Testis (tissue), 3 donors: ENCODE results near the gene ZNF219. TPM values are rescaled to one million over a fixed set of nuclear protein-coding genes. Genes with fewer than 3 reads are reported as not detected.

ENCODE experiments used
- DNase-seq: peaks from one replicate; pipeline ENCODE4 v3.0.0-alpha.2; 2019
- H3K27ac ChIP-seq, 2 donors: fragments of 200-600 bp; sonication (generic); one replicate each; pipeline ENCODE4 v1.5.1; 2019
- H3K27me3 ChIP-seq: fragments of 200-600 bp; sonication (generic); one replicate; pipeline ENCODE4 v1.5.1; 2019
- H3K36me3 ChIP-seq: fragments of 200-600 bp; sonication (generic); one replicate; pipeline ENCODE4 v1.5.1; 2017; ENCODE audit warnings: low read depth; ENCODE audit errors: missing control alignments
- H3K4me1 ChIP-seq: fragments of 200-600 bp; sonication (generic); one replicate; pipeline ENCODE4 v1.5.1; 2019
- H3K4me3 ChIP-seq, 2 donors: fragments of 200-600 bp; sonication (generic); one replicate each; pipeline ENCODE4 v1.5.1; 2017 to 2019
- H3K9me3 ChIP-seq: fragments of 200-600 bp; sonication (generic); one replicate; pipeline ENCODE4 v1.5.1; 2017
- POLR2A ChIP-seq: fragments of 450-650 bp; IDR thresholded peaks from one replicate; pipeline ENCODE4 v1.6.1; 2017; ENCODE audit warnings: antibody characterized with exemption, mild to moderate bottlenecking, moderate library complexity
- WGBS, 2 donors: methylation state at CpG; one replicate each; pipeline ENCODE4 v1.1.5; 2018; 5-methylcytosine and 5-hydroxymethylcytosine counted together
- intact Hi-C: fragments of 100-400 bp; cut with DNase I; formaldehyde crosslinking; loops from one replicate; pipeline ENCODE4 v1.15.1; 2023; ENCODE audit warnings: low total_unique reads
- polyA plus RNA-seq: library from polyadenylated mRNA; stranded (reverse); fragments of 350-450 nt; fragmentation: Illumina TruSeq; extraction: RNeasy Lipid Tissue Mini Kit (QIAGEN cat#74804); gene quantifications from one replicate; pipeline ENCODE4 v1.2.3, GENCODE V29; 2014; ENCODE audit warnings: low read depth, low replicate concordance; ENCODE audit not compliant: insufficient read depth
- total RNA-seq, 2 donors: library from RNA; depleted of rRNA; stranded (reverse); fragments of >200 nt; gene quantifications; one replicate each; pipeline ENCODE4 v1.2.3, GENCODE V29; 2016
- TF ChIP-seq, protein P1 (sequence below), 3 experiments: fragments of 450-650 bp in 2 of 3; fragments of 200-600 bp in 1 of 3; sonication (generic) in 1 of 3; IDR thresholded peaks; one replicate each; pipeline ENCODE4 v1.5.1; 2016 to 2019; ENCODE audit warnings: antibody characterized with exemption in 3 of 3, mild to moderate bottlenecking in 2 of 3, moderate library complexity in 1 of 3

ZNF219 gene
- total and polyA plus RNA-seq, 3 donors from 2014 or later = 17.7 to 64.8 (median 42.8) TPM

DNA sequence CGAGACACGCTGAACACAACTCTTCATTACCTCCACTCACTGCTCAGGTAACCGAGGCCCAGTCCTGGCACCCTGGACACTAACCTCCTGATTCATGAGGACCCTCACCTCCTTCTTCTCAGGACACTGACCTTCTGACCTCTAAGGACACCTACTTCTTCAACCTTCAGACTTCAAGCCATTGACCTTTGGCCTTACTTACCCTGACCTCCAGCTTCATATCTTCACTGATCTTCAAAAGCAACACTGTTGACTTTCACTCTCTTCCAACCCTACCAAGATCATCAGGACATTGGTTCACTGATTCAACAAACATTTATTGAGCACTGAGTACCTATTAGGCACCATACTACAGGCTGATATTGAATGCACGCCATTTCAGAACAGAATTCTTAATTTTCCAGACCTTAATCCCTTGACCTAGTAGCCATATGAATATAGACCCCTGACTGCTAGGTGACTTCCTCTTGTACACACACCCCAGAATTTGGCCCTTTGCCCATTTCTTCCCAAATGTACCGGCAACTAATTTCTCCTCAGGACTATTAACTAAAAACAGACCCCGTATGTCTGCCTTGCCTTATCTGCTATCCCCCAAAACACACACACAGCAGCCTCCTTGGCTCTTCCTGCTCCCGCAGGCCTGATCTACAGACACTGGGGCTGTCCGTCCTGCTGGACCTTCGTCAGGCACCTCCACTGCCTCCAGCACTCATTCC, 22.6 kb downstream of the ZNF219 start:
- 88% methylated on average over 9 of the region's 9 CpGs for WGBS, 2 donors
- peaks cover 14% of the 10 kb centered on the region for H3K4me1 ChIP-seq
- H3K27ac ChIP-seq = no peak overlapping the region
- H3K27me3 ChIP-seq = no peaks in the 10 kb centered on the region
- H3K4me3 ChIP-seq = no peak overlapping the region
- H3K36me3 ChIP-seq = no peaks in the 10 kb centered on the region
- no peak for DNase-seq
- H3K9me3 ChIP-seq = no peaks in the 10 kb centered on the region
- intact Hi-C loops = no loop called here
- TF ChIP-seq, protein P1, sequence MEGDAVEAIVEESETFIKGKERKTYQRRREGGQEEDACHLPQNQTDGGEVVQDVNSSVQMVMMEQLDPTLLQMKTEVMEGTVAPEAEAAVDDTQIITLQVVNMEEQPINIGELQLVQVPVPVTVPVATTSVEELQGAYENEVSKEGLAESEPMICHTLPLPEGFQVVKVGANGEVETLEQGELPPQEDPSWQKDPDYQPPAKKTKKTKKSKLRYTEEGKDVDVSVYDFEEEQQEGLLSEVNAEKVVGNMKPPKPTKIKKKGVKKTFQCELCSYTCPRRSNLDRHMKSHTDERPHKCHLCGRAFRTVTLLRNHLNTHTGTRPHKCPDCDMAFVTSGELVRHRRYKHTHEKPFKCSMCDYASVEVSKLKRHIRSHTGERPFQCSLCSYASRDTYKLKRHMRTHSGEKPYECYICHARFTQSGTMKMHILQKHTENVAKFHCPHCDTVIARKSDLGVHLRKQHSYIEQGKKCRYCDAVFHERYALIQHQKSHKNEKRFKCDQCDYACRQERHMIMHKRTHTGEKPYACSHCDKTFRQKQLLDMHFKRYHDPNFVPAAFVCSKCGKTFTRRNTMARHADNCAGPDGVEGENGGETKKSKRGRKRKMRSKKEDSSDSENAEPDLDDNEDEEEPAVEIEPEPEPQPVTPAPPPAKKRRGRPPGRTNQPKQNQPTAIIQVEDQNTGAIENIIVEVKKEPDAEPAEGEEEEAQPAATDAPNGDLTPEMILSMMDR (IDR thresholded peaks at IDR 0.05) = no peak

DNA sequence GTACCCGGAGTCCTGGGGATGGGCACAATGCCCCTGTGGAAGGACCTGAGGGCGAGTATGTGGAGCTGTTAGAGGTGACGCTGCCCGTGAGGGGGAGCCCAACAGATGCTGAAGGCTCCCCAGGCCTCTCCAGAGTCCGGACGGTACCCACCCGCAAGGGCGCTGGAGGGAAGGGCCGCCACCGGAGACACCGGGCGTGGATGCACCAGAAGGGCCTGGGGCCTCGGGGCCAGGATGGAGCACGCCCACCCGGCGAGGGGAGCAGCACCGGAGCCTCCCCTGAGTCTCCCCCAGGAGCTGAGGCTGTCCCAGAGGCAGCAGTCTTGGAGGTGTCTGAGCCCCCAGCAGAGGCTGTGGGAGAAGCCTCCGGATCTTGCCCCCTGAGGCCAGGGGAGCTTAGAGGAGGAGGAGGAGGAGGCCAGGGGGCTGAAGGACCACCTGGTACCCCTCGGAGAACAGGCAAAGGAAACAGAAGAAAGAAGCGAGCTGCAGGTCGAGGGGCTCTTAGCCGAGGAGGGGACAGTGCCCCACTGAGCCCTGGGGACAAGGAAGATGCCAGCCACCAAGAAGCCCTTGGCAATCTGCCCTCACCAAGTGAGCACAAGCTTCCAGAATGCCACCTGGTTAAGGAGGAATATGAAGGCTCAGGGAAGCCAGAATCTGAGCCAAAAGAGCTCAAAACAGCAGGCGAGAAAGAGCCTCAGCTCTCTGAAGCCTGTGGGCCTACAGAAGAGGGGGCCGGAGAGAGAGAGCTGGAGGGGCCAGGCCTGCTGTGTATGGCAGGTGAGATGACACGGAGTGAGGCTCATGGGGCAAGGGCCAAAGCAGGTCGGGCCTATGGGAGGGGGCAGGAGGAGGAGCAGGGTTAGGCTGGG, 23.8 kb downstream of the ZNF219 start:
- Histone ChIP-seq H3K9me3 (no peaks in the 10 kb centered on the region), H3K4me1 (peaks cover 14% of the 10 kb centered on the region), H3K36me3 (no peaks in the 10 kb centered on the region), H3K4me3 (no peak overlapping the region), H3K27ac (no peak overlapping the region), H3K27me3 (no peaks in the 10 kb centered on the region)
- WGBS, 2 donors = 84 to 89% methylated on average over 6 to 26 of the region's 26 CpGs
- TF ChIP-seq POLR2A = no peak
- TF ChIP-seq, protein P1 (IDR thresholded peaks at IDR 0.05) = no peak
- no peak for DNase-seq
- intact Hi-C loops = no loop called here

DNA sequence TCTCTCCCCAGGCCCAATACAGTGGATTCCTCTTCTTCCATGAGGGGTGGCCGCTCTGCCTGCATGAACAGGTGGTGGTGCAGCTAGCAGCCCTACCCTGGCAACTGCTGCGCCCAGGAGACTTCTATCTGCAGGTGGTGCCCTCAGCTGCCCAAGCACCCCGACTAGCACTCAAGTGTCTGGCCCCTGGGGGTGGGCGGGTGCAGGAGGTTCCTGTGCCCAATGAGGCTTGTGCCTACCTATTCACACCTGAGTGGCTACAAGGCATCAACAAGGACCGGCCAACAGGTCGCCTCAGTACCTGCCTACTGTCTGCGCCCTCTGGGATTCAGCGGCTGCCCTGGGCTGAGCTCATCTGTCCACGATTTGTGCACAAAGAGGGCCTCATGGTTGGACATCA, 24.5 kb downstream of the ZNF219 start:
- no peak for DNase-seq
- no peak for TF ChIP-seq POLR2A
- TF ChIP-seq, protein P1 (IDR thresholded peaks at IDR 0.05) = no peak
- no peaks in the 10 kb centered on the region for H3K27me3 ChIP-seq
- intact Hi-C loops = no loop called here
- 87 to 100% methylated on average over 1 to 9 of the region's 9 CpGs for WGBS, 2 donors
- peaks cover 21% of the 10 kb centered on the region for H3K4me1 ChIP-seq
- H3K4me3 ChIP-seq = no peak overlapping the region
- no peaks in the 10 kb centered on the region for H3K36me3 ChIP-seq
- H3K27ac ChIP-seq = no peak overlapping the region
- no peaks in the 10 kb centered on the region for H3K9me3 ChIP-seq

DNA sequence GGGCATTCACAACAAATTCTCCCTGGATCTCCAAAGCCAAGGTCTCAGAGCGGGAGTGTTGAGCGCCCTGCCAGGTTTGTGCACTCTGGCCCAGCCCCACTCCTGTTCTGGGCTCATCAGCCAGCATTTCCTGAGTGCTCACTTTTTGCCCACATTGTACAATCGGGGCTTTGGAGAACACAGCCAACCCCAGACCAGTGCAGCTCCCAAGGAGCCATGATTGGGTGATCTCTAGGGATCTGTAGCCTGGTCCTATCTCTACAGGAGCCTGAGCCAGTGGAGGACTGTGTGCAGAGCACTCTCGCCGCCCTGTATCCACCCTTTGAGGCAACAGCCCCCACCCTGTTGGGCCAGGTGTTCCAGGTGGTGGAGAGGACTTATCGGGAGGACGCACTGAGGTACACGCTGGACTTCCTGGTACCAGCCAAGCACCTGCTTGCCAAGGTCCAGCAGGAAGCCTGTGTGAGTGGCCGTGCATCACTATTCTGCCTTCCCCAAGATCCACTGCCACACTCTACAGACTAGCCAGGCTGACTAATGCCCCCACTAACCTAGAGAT, 25.6 kb downstream of the ZNF219 start:
- H3K36me3 ChIP-seq = no peaks in the 10 kb centered on the region
- H3K9me3 ChIP-seq = no peaks in the 10 kb centered on the region
- peak overlapping the region; percentile 31 to 89 for H3K27ac ChIP-seq
- DNase-seq = no peak
- 88 to 89% methylated on average over 7 to 9 of the region's 9 CpGs for WGBS, 2 donors
- intact Hi-C loops = no loop called here
- TF ChIP-seq POLR2A = no peak
- TF ChIP-seq, protein P1 (IDR thresholded peaks at IDR 0.05) = no peak
- no peaks in the 10 kb centered on the region for H3K27me3 ChIP-seq
- H3K4me1 ChIP-seq = peaks cover 26% of the 10 kb centered on the region
- no peak overlapping the region for H3K4me3 ChIP-seq
